MCF 10A (cell line): ENCODE measurements around the gene CUEDC1. TPM values are rescaled to one million over a fixed set of nuclear protein-coding genes. Genes with fewer than 3 reads are reported as not detected.

ENCODE experiments used
- BruUV-seq: library from RNA; stranded (reverse); fragments of 400-500 nt; replicated peaks from 2 replicates; lab custom pipeline; 2021; lab: Mats Ljungman, UMichigan
- CTCF ChIA-PET: fragments of 300-600 bp; sonication (Branson Sonifier 250); formaldehyde crosslinking; extraction: SDS; loops from one replicate; lab custom pipeline; 2021; ENCODE audit warnings: antibody characterized with exemption, inconsistent platforms; lab: Yijun Ruan, JAX
- POLR2A ChIA-PET: fragments of 300-600, 350-650 bp; sonication (Branson Sonifier 250); formaldehyde crosslinking; extraction: SDS; loops from one replicate; lab custom pipeline; 2020; ENCODE audit warnings: antibody characterized with exemption, inconsistent platforms; lab: Yijun Ruan, JAX
- DNase-seq: peaks from one replicate; pipeline ENCODE4 v3.0.0-alpha.2; 2018; ENCODE audit not compliant: unreplicated experiment
- H3K27ac Mint-ChIP-seq: one replicate; pipeline ENCODE4 v1.8.0; 2022; ENCODE audit warnings: mild to moderate bottlenecking, low read depth, mixed read lengths; ENCODE audit not compliant: unreplicated experiment
- H3K27me3 Mint-ChIP-seq: one replicate; pipeline ENCODE4 v1.8.0; 2022; ENCODE audit warnings: mixed read lengths; ENCODE audit not compliant: insufficient read depth, unreplicated experiment
- H3K36me3 Mint-ChIP-seq: one replicate; pipeline ENCODE4 v1.8.0; 2022; ENCODE audit warnings: mild to moderate bottlenecking, moderate library complexity, mixed read lengths; ENCODE audit not compliant: insufficient read depth, unreplicated experiment
- H3K4me1 Mint-ChIP-seq: one replicate; pipeline ENCODE4 v1.8.0; 2022; ENCODE audit warnings: mixed read lengths; ENCODE audit not compliant: insufficient read depth, unreplicated experiment
- H3K4me3 Mint-ChIP-seq: one replicate; pipeline ENCODE4 v1.8.0; 2022; ENCODE audit warnings: mild to moderate bottlenecking, moderate library complexity, mixed read lengths; ENCODE audit not compliant: unreplicated experiment
- H3K9me3 Mint-ChIP-seq: one replicate; pipeline ENCODE4 v1.8.0; 2022; ENCODE audit warnings: mixed read lengths; ENCODE audit not compliant: unreplicated experiment
- intact Hi-C: fragments of 100-400 bp; cut with micrococcal nuclease; formaldehyde crosslinking; loops from 2 replicates; pipeline ENCODE4 v1.14.1; 2022
- total RNA-seq: library from RNA; stranded (reverse); gene quantifications from 2 replicates; pipeline ENCODE4 v1.2.3, GENCODE V29; 2022
- TF ChIP-seq, protein P1 (sequence below): fragments of 200-600 bp; IDR thresholded peaks from one replicate; pipeline ENCODE4 v1.8.0; 2022; ENCODE audit warnings: antibody characterized with exemption, mild to moderate bottlenecking; ENCODE audit not compliant: unreplicated experiment

Gene CUEDC1
- total RNA-seq, 1 experiment from 2014 or later: 15.6 TPM

DNA sequence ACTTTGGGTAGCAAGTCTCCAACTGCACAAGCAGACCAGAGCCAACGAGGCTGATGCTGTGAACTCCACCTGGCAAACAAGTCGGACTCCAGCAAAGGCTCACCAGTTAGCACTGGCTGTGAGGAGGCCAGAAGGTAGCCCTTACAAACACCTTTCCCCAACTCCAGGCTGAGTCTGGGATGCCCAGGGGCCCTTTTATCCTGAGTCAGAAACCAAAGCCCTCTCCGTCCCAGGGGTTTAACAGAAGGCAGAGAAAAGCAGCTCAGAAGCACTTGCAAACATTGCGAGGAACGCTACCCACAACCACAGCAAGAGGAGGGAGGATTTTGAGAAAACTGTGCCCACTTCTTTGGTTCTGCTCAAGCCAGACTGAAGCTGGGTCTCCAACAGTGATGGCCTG lies 25.0 kb downstream of the CUEDC1 start:
- TF ChIP-seq, protein P1, sequence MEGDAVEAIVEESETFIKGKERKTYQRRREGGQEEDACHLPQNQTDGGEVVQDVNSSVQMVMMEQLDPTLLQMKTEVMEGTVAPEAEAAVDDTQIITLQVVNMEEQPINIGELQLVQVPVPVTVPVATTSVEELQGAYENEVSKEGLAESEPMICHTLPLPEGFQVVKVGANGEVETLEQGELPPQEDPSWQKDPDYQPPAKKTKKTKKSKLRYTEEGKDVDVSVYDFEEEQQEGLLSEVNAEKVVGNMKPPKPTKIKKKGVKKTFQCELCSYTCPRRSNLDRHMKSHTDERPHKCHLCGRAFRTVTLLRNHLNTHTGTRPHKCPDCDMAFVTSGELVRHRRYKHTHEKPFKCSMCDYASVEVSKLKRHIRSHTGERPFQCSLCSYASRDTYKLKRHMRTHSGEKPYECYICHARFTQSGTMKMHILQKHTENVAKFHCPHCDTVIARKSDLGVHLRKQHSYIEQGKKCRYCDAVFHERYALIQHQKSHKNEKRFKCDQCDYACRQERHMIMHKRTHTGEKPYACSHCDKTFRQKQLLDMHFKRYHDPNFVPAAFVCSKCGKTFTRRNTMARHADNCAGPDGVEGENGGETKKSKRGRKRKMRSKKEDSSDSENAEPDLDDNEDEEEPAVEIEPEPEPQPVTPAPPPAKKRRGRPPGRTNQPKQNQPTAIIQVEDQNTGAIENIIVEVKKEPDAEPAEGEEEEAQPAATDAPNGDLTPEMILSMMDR: no peak
- H3K36me3 Mint-ChIP-seq: peaks cover 10% of the 10 kb centered on the region
- H3K27me3 Mint-ChIP-seq: no peaks in the 10 kb centered on the region
- ChIA-PET POLR2A (no interaction called here), CTCF (interaction anchor here (0.6 kb wide), 1 partner anchor 56 kb away, joined by 3 read pairs; no protein-coding TSS in a partner anchor)
- DNase-seq: no peak
- no TSS peak for BruUV-seq
- no peaks in the 10 kb centered on the region for H3K9me3 Mint-ChIP-seq
- no peak overlapping the region for H3K4me3 Mint-ChIP-seq
- no peak overlapping the region for H3K27ac Mint-ChIP-seq
- intact Hi-C loops: no loop called here
- peaks cover 20% of the 10 kb centered on the region for H3K4me1 Mint-ChIP-seq

DNA sequence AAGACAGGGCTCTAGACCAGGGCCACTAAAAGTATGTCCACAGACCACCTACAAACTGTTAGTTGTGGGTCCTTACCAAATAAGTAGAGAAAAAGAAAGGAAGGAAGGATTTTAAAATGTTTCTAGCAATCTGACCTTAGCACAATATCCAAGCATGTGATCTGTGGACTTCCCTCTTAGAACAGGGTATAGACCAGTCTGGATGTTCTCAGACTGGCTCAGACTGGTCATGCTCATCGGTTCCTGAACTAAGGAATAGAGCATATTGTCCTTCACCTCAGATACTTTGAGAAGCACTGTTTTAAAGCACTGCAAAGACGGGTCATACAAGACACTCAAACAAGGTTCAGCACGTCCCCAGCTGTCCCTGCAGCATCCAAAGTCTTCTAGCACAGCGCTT lies 25.8 kb downstream of the CUEDC1 start:
- H3K36me3 Mint-ChIP-seq: peaks cover 12% of the 10 kb centered on the region
- H3K27me3 Mint-ChIP-seq: no peaks in the 10 kb centered on the region
- ChIA-PET POLR2A (no interaction called here), CTCF (no interaction called here)
- no peak overlapping the region for H3K27ac Mint-ChIP-seq
- H3K9me3 Mint-ChIP-seq: no peaks in the 10 kb centered on the region
- intact Hi-C loops: no loop called here
- H3K4me1 Mint-ChIP-seq: peaks cover 20% of the 10 kb centered on the region
- DNase-seq: no peak
- TF ChIP-seq, protein P1: no peak
- H3K4me3 Mint-ChIP-seq: no peak overlapping the region
- no TSS peak for BruUV-seq

DNA sequence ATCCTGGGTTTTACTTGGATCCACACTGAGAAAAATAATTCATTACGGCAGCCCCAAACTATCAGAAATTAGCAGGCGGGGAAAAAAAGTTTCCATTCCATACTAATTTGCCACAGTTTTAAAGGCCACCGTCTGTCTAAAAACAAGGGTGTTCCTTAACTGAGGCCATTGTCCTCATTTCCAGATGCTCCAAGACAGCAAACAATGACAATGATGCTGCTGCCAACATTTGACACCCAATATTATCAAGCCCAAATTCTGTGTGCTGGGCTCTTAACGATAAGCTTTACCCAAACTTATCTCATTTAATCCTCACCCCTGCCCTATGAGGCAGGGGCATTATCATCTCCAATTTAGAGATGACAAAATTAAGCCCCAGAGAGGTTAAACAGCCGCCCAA lies 26.3 kb downstream of the CUEDC1 start:
- TF ChIP-seq, protein P1: no peak
- Mint-ChIP-seq H3K9me3 (no peaks in the 10 kb centered on the region), H3K36me3 (peaks cover 16% of the 10 kb centered on the region), H3K4me3 (no peak overlapping the region), H3K4me1 (peaks cover 20% of the 10 kb centered on the region), H3K27me3 (no peaks in the 10 kb centered on the region), H3K27ac (no peak overlapping the region)
- CTCF ChIA-PET: no interaction called here
- no peak for DNase-seq
- POLR2A ChIA-PET: interaction anchor here (1.4 to 1.6 kb wide), 2 partner anchors 54 to 79 kb away, joined by 3 read pairs; no protein-coding TSS in a partner anchor
- BruUV-seq: no TSS peak
- intact Hi-C loops: no loop called here

DNA sequence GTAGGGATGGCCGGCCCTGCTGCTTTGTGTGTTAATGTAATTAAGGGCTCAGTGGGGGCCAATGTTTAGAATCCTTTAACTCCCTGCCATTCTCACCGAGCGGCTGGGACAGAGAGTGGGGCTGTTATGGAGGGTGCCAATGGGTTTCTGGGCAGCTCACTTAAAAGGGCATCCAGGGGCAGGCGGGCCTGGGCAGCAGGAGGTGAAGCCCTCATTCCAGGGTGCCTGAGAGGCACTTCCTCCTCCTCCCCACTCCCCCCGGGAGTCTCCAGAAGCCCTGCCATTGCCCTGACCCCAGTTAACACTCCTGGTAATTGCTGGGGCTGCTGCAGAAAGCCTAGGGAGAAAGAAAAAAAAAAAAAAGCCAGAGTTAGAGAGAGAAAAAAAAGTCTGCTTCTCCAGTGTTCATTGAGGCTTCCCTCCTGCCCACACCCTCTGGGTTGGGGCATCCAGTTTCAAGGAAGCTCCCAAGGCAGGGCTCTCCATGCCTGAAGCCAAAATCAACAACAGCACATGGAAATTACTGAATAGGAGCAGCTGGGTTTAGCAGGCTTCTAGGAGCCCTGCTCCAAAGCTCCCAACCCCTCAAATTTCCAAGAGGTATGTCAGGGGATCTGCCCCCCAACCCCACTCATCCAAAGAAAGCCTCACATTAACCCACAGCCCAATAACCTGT lies 28.0 kb downstream of the CUEDC1 start:
- ChIA-PET CTCF (interaction anchor here (0.7 to 1.5 kb wide), 5 partner anchors 19 to 929 kb away, joined by 3 to 7 read pairs (median 4); no protein-coding TSS in a partner anchor), POLR2A (interaction anchor here (0.7 to 1.6 kb wide), 7 partner anchors 9 to 80 kb away, joined by 3 to 4 read pairs (median 3); no protein-coding TSS in a partner anchor)
- intact Hi-C loops: no loop called here
- Mint-ChIP-seq H3K36me3 (peaks cover 17% of the 10 kb centered on the region), H3K4me3 (no peak overlapping the region), H3K27me3 (no peaks in the 10 kb centered on the region), H3K4me1 (peaks cover 20% of the 10 kb centered on the region), H3K27ac (peak overlapping the region; percentile 35), H3K9me3 (no peaks in the 10 kb centered on the region)
- no TSS peak for BruUV-seq
- TF ChIP-seq, protein P1: no peak
- DNase-seq: peak; percentile 77
